A549 (cell line): ENCODE results near the gene AXL. TPM values are rescaled to one million over a fixed set of nuclear protein-coding genes. Genes with fewer than 3 reads are reported as not detected.

Experiments
- ATAC-seq, 2 experiments: fragments of 200-7000 bp in 1 of 2; fragments of >200 bp in 1 of 2; cut with Nextera tagmentation in 1 of 2; cut with Tn5 transposase in 1 of 2; 3 replicates each; pipeline versions ENCODE4 v1.8.0 to v1.9.1; 2018 to 2020; ENCODE audit warnings: mild to moderate bottlenecking in 1 of 2, moderate library complexity in 1 of 2
- CTCF ChIA-PET: fragments of 300-600 bp; sonication (Branson Sonifier 250); formaldehyde crosslinking; extraction: SDS; loops from one replicate; lab custom pipeline; 2021; ENCODE audit warnings: antibody characterized with exemption, inconsistent platforms; lab: Yijun Ruan, JAX
- POLR2A ChIA-PET: fragments of 350-600 bp; formaldehyde crosslinking; extraction: SDS; loops from one replicate; lab custom pipeline; 2021; ENCODE audit warnings: antibody characterized with exemption, inconsistent platforms; lab: Yijun Ruan, JAX
- DNase-seq, 2 experiments: peaks; one replicate each; pipeline versions ENCODE4 v3.0.0 to v3.0.0-alpha.2; 2011 to 2016; ENCODE audit warnings: low read depth in 1 of 2, low spot score in 1 of 2
- FAIRE-seq: peaks from 2 replicates; lab custom pipeline; 2011; peaks lifted over from hg19 to GRCh38; lab: Jason Lieb, UNC
- H3K27ac ChIP-seq, 2 experiments: fragments of >200 bp; sonication (Bioruptor Twin); formaldehyde crosslinking; 3 replicates each; pipeline ENCODE4 v1.5.1; 2016 to 2017
- H3K4me1 ChIP-seq: fragments of >200 bp; sonication (Bioruptor Twin); formaldehyde crosslinking; 3 replicates; pipeline ENCODE4 v1.6.1; 2016
- H3K4me2 ChIP-seq: fragments of >200 bp; sonication (Bioruptor Twin); formaldehyde crosslinking; 3 replicates; pipeline ENCODE4 v1.6.1; 2016
- H3K4me3 ChIP-seq: fragments of >200 bp; sonication (Bioruptor Twin); formaldehyde crosslinking; 3 replicates; pipeline ENCODE4 v1.5.1; 2016
- H3K9me3 ChIP-seq: fragments of >200 bp; sonication (Bioruptor Twin); formaldehyde crosslinking; 3 replicates; pipeline ENCODE4 v1.6.1; 2016
- BCL3 ChIP-seq: fragments of >200 bp; sonication (Bioruptor Twin); formaldehyde crosslinking; IDR thresholded peaks from 3 replicates; pipeline ENCODE4 v1.6.1; 2016
- EHF ChIP-seq: fragments of 250-450 bp; sonication (Bioruptor Pico); IDR thresholded peaks from 2 replicates; pipeline ENCODE4 v1.5.0; 2020; ENCODE audit warnings: mild to moderate bottlenecking
- ESRRA ChIP-seq: fragments of 150-350 bp; IDR thresholded peaks from 2 replicates; pipeline ENCODE4 v1.6.1; 2014; ENCODE audit warnings: mild to moderate bottlenecking, low read length, borderline replicate concordance
- FOSB ChIP-seq: fragments of 250-450 bp; sonication (Bioruptor Pico); IDR thresholded peaks from 2 replicates; pipeline ENCODE4 v1.5.0; 2020; ENCODE audit warnings: mild to moderate bottlenecking, moderate library complexity
- GATA3 ChIP-seq: IDR thresholded peaks from 2 replicates; pipeline ENCODE4 v1.6.1; 2012; ENCODE audit warnings: borderline replicate concordance
- HDAC2 ChIP-seq: fragments of 200-600 bp; sonication (generic); IDR thresholded peaks from 2 replicates; pipeline ENCODE4 v1.6.1; 2016
- HOXA7 ChIP-seq: fragments of 250-450 bp; sonication (Bioruptor Pico); IDR thresholded peaks from 2 replicates; pipeline ENCODE4 v1.5.0; 2020; ENCODE audit warnings: mild to moderate bottlenecking, moderate library complexity
- JUN ChIP-seq, 2 experiments: fragments of >200 bp; sonication (Bioruptor Twin); formaldehyde crosslinking; IDR thresholded peaks; 2 replicates in 1 of 2; 3 replicates in 1 of 2; pipeline ENCODE4 v1.6.1; 2016 to 2017
- JUNB ChIP-seq: fragments of >200 bp; sonication (Bioruptor Twin); formaldehyde crosslinking; IDR thresholded peaks from 2 replicates; pipeline ENCODE4 v1.6.1; 2016
- KDM1A ChIP-seq: fragments of 200-600 bp; sonication (generic); IDR thresholded peaks from 2 replicates; pipeline ENCODE4 v1.6.1; 2016; ENCODE audit warnings: low read depth, mild to moderate bottlenecking
- MYC ChIP-seq: IDR thresholded peaks from 2 replicates; pipeline ENCODE4 v1.6.1; 2012; ENCODE audit warnings: mild to moderate bottlenecking, inconsistent platforms, low read length, improper control_type of control experiment, borderline replicate concordance
- POLR2A ChIP-seq: IDR thresholded peaks from 2 replicates; pipeline ENCODE4 v1.6.1; 2012; ENCODE audit warnings: mild to moderate bottlenecking, low read length
- POLR2AphosphoS2 ChIP-seq: conservative IDR thresholded peaks from 2 replicates; pipeline ENCODE4 v1.6.1; 2012; ENCODE audit warnings: low read length, improper control_type of control experiment, inconsistent platforms
- RAD21 ChIP-seq, 2 experiments: fragments of >200 bp in 1 of 2; sonication (Bioruptor Twin) in 1 of 2; formaldehyde crosslinking in 1 of 2; IDR thresholded peaks in 1 of 2; conservative IDR thresholded peaks in 1 of 2; 2 replicates in 1 of 2; 3 replicates in 1 of 2; pipeline ENCODE4 v1.6.1; 2012 to 2018; ENCODE audit warnings: inconsistent platforms in 1 of 2
- RCOR1 ChIP-seq: fragments of 150-350 bp; IDR thresholded peaks from 2 replicates; pipeline ENCODE4 v1.6.1; 2014; ENCODE audit warnings: antibody characterized with exemption, low read length, low read depth
- ZC3H11A ChIP-seq: fragments of 450-650 bp; IDR thresholded peaks from 2 replicates; pipeline ENCODE4 v1.6.1; 2014; ENCODE audit warnings: antibody characterized with exemption, mild to moderate bottlenecking
- ZFP36 ChIP-seq: fragments of 450-650 bp; IDR thresholded peaks from 2 replicates; pipeline ENCODE4 v1.6.1; 2014; ENCODE audit warnings: borderline replicate concordance; ENCODE audit not compliant: partially characterized antibody
- WGBS: methylation state at CpG from one replicate; pipeline ENCODE4 v1.1.6; 2017; ENCODE audit errors: missing lambda C conversion rate; 5-methylcytosine and 5-hydroxymethylcytosine counted together
- polyA plus RNA-seq, 4 experiments: library from polyadenylated mRNA; depleted of rRNA in 3 of 4; stranded (reverse); fragments of >200 nt; fragmentation: RNase III in 1 of 4; extraction: RNeasy Plus Mini Kit Qiagen cat#74134 plus additional on column Dnase treatment in 1 of 4; gene quantifications; 2 replicates in 3 of 4; 3 replicates in 1 of 4; pipeline ENCODE4 v1.2.3, GENCODE V29; 2011 to 2017

Gene AXL
- polyA plus RNA-seq, 2 of the 4 experiments (the other 2 are of a cell fraction), result 45.4 to 60.1 TPM

DNA sequence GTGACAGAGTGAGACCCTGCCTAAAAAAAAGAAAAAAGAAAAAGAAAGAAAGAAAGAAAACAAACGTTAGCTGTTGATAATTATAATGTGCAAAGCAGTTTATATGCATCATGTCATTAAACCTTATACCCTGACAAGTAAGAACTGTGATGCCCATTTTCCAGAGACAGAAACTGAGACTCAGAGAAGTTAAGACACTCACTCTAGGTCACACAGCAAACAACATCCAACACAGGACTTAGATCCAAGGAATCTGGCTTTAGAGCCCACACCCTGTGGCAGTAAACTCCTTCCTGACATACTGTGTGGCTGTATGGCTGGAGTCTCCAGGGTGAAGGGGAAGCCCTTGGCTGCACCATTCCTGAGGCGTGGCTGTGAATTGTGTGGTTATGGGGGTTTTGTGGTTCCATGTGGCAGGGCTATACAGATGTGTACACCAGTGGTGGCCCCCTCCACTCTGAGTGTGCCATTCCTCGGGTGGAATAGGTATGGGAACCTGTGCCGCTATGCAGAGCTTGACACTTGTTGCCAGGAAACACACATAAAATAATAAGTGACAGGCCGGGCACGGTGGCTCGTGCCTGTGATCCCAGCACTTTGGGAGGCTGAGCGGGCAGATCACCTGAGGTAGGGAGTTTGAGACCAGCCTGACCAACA is 15.6 kb downstream of the AXL start:
- ATAC-seq (no peak), DNase-seq (no peak), FAIRE-seq (peak; percentile 98)
- no peak overlapping the region for H3K4me3 ChIP-seq
- peaks cover 1% of the 10 kb centered on the region; the same call in 2 of the 3 replicates for H3K4me1 ChIP-seq
- CTCF ChIA-PET, result interaction anchor here (0.7 to 9.4 kb wide), 8 partner anchors 8 to 74 kb away, joined by 4 to 119 read pairs (median 5); partner anchors contain the start of gene HNRNPUL1
- no peak overlapping the region for H3K4me2 ChIP-seq
- POLR2A ChIA-PET, result interaction anchor here (1.7 kb wide), 1 partner anchor 8 kb away, joined by 6 read pairs; no protein-coding TSS in a partner anchor
- no peak overlapping the region for H3K27ac ChIP-seq
- 89% methylated on average over 8 of the region's 8 CpGs for WGBS
- TF ChIP-seq RCOR1 (0 out of 2 replicates have a peak, but pooled peaks have one; percentile 58), JUNB (no peak), FOSB (CRISPR knock-in tag) (0 out of 2 replicates have a peak, but pooled peaks have one; percentile 63), HOXA7 (CRISPR knock-in tag) (peak; percentile 75; the same call in 1 of the 2 replicates), ZFP36 (peak; percentile 94), JUN (IDR thresholded peaks at IDR 0.05) (peak; percentile 38 to 43; a peak in 1 of 5 replicates), HDAC2 (peak; percentile 91), BCL3 (no peak), KDM1A (peak; percentile 94)
- H3K9me3 ChIP-seq, result no peaks in the 10 kb centered on the region

GRCh38 chr19:41235480-41235879 is 16.5 kb downstream of the AXL start:
- Histone ChIP-seq H3K9me3 (no peaks in the 10 kb centered on the region), H3K4me1 (no peaks in the 10 kb centered on the region), H3K4me2 (no peak overlapping the region), H3K27ac (no peak overlapping the region), H3K4me3 (no peak overlapping the region)
- no peak for TF ChIP-seq GATA3
- no peak for TF ChIP-seq RAD21 (conservative IDR thresholded peaks at IDR 0.05 in 1 of 2, IDR thresholded peaks at IDR 0.05 in 1 of 2)
- peak; percentile 75; the same call in 1 of the 2 replicates for TF ChIP-seq FOSB (CRISPR knock-in tag)
- 0 out of 2 replicates have a peak, but pooled peaks have one; percentile 36 for TF ChIP-seq POLR2AphosphoS2
- peak; percentile 80; the same call in 1 of the 2 replicates for TF ChIP-seq KDM1A
- TF ChIP-seq HOXA7 (CRISPR knock-in tag), result 0 out of 2 replicates have a peak, but pooled peaks have one; percentile 61
- TF ChIP-seq ZC3H11A, result no peak
- peak; percentile 29; the same call in 1 of the 2 replicates for TF ChIP-seq EHF (CRISPR knock-in tag)
- peak; percentile 59; the same call in 1 of the 2 replicates for TF ChIP-seq ESRRA
- DNase-seq (no peak), ATAC-seq (no peak), FAIRE-seq (peak; percentile 67)
- ChIA-PET POLR2A (interaction anchor here (1.7 kb wide), 1 partner anchor 9 kb away, joined by 6 read pairs; no protein-coding TSS in a partner anchor), CTCF (interaction anchor here (0.6 to 9.4 kb wide), 10 partner anchors 9 to 517 kb away, joined by 3 to 119 read pairs (median 4); partner anchors contain the start of genes AXL and HNRNPUL1)
- 84% methylated on average over 4 of the region's 4 CpGs for WGBS

- POLR2A ChIA-PET, result no interaction called here
- no peak for FAIRE-seq
Observed at GRCh38 chr19:41238244-41238643, 19.2 kb downstream of the AXL start.

GRCh38 chr19:41239363-41239762 is 20.3 kb downstream of the AXL start:
- H3K4me3 ChIP-seq, result no peak overlapping the region
- POLR2A ChIA-PET, result interaction anchor here (1.0 kb wide), 1 partner anchor 13 kb away, joined by 4 read pairs; no protein-coding TSS in a partner anchor

More at GRCh38 chr19:41238244-41238643, 19.2 kb downstream of the AXL start:
- H3K4me1 ChIP-seq, result no peaks in the 10 kb centered on the region
- no peak overlapping the region for H3K4me3 ChIP-seq
- CTCF ChIA-PET, result interaction anchor here (0.6 to 9.4 kb wide), 11 partner anchors 9 to 112 kb away, joined by 3 to 119 read pairs (median 5); partner anchors contain the start of genes AXL and HNRNPUL1
- 94% methylated on average over 10 of the region's 10 CpGs for WGBS
- no peak for DNase-seq
- no peaks in the 10 kb centered on the region for H3K9me3 ChIP-seq
- ATAC-seq, result peak in 1 of 2 experiments; percentile 6; a peak in 3 of 6 replicates
- H3K4me2 ChIP-seq, result no peak overlapping the region
- TF ChIP-seq POLR2AphosphoS2 (0 out of 2 replicates have a peak, but pooled peaks have one; percentile 50), MYC (no peak)
- no peak overlapping the region for H3K27ac ChIP-seq

More at GRCh38 chr19:41239363-41239762, 20.3 kb downstream of the AXL start:
- CTCF ChIA-PET, result interaction anchor here (0.5 to 9.4 kb wide), 7 partner anchors 13 to 324 kb away, joined by 3 to 119 read pairs (median 5); partner anchors contain the start of genes AXL and HNRNPUL1
- no peak for TF ChIP-seq HDAC2
- TF ChIP-seq POLR2A, result 0 out of 2 replicates have a peak, but pooled peaks have one; percentile 10
- TF ChIP-seq, all 56 proteins: peak for 1
- no peak overlapping the region for H3K27ac ChIP-seq
- FAIRE-seq, result no peak
- no peaks in the 10 kb centered on the region for H3K9me3 ChIP-seq
- no peak for ATAC-seq
- no peaks in the 10 kb centered on the region for H3K4me1 ChIP-seq
- no peak overlapping the region for H3K4me2 ChIP-seq
- DNase-seq, result no peak
- 94% methylated on average over 9 of the region's 9 CpGs for WGBS
